Mononuclear cell (primary cell): ENCODE measurements around the gene TGFBR3. TPM values are rescaled to one million over a fixed set of nuclear protein-coding genes. Genes with fewer than 3 reads are reported as not detected.
"Not testable (repeated sequence)": the region's sequence is repeated elsewhere in the genome, so short reads cannot be mapped to it uniquely, and the experiment has no call there.

Experiments used
- H3K27me3 ChIP-seq: 2 replicates; pipeline ENCODE4 v1.6.0; 2011; ENCODE audit warnings: low read length, control low read depth; ENCODE audit not compliant: insufficient read depth
- H3K4me1 ChIP-seq: 2 replicates; pipeline ENCODE4 v1.5.1; 2011; ENCODE audit warnings: mild to moderate bottlenecking, low read length, control low read depth; ENCODE audit not compliant: insufficient read depth
- H3K4me3 ChIP-seq: 2 replicates; pipeline ENCODE4 v1.5.1; 2011; ENCODE audit warnings: mild to moderate bottlenecking, low read length, moderate library complexity
- H3K9me3 ChIP-seq: 2 replicates; pipeline ENCODE4 v1.5.1; 2011; ENCODE audit warnings: low read depth, mild to moderate bottlenecking, control low read depth, low read length
- total RNA-seq: library from RNA; depleted of rRNA; stranded (reverse); fragments of >200 nt; gene quantifications from one replicate; pipeline ENCODE4 v1.2.3, GENCODE V29; 2012

TGFBR3 gene
- total RNA-seq, 1 donor = 40.8 TPM

DNA sequence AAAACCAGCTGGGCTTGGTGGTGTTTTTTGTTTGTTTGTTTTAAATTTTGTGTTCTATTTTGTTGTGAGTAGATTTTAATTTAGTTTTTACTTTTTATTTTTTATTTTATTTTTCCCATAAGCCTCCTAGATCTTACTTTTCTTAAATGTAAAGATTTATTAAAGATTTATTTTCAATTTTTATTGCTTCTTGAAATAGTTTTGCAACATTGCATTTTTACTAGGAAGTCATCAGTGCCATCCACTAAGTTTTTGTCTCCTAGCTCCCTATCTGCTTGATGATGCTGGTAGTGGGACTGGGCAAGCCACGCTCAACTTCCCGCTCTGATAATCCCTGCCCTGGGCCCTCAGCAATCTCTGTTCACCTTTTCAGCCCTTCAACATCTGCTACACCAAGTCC is 209.9 kb downstream of the TGFBR3 start:
- no peak overlapping the region for H3K4me3 ChIP-seq
- no peaks in the 10 kb centered on the region for H3K27me3 ChIP-seq
- H3K9me3 ChIP-seq = no peaks in the 10 kb centered on the region
- H3K4me1 ChIP-seq = no peaks in the 10 kb centered on the region

DNA sequence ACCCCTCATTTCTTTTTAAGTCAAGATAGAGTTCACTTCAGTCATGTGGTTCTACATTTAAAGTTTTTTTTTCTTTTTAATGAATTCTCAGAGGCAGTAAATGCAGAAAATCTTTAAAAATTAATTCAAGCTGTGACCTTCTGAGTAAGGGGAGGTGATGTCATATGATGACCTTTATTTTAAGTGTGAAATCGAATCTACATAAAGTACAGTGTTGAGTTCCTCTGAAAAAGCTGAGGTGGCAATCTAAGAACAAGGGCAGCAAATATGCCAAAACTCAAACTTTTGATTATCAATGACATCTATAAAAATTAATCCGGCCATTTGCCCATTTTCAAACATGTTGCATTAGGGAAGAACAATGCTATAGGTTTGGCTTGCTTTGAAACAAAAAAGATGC is 211.8 kb downstream of the TGFBR3 start:
- no peaks in the 10 kb centered on the region for H3K27me3 ChIP-seq
- no peak overlapping the region for H3K4me3 ChIP-seq
- no peaks in the 10 kb centered on the region for H3K4me1 ChIP-seq
- H3K9me3 ChIP-seq = no peaks in the 10 kb centered on the region

DNA sequence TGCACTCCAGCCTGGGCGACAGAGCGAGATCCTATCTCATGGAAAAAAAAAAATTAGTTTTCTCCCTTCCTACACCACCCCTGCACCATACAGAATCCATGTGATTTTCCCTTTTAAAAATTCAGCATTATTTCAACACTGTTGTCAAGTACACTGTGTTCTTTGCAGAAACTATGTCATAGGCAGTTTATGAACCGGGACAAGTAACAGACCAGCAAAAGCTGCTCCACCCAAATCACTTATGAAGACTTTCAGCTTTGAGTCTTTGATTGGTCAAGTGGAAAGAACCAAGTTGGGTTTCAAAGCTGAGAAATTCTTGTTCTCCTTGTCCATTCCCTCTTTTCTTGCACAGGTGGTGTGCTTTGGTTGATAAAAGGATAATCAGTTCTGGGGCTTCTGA is 212.3 kb downstream of the TGFBR3 start:
- Histone ChIP-seq H3K4me1 (no peaks in the 10 kb centered on the region), H3K27me3 (no peaks in the 10 kb centered on the region), H3K4me3 (no peak overlapping the region), H3K9me3 (no peaks in the 10 kb centered on the region)

- H3K4me3 ChIP-seq = no peak overlapping the region
- no peaks in the 10 kb centered on the region for H3K9me3 ChIP-seq
- no peaks in the 10 kb centered on the region for H3K4me1 ChIP-seq
Measured at GRCh38 chr1:91672601-91673161, 213.3 kb downstream of the TGFBR3 start.

GRCh38 chr1:91670781-91671180 is 215.2 kb downstream of the TGFBR3 start:
- Histone ChIP-seq H3K27me3 (no peaks in the 10 kb centered on the region), H3K9me3 (no peaks in the 10 kb centered on the region), H3K4me1 (no peaks in the 10 kb centered on the region), H3K4me3 (no peak overlapping the region)

More at GRCh38 chr1:91672601-91673161, 213.3 kb downstream of the TGFBR3 start:
- H3K27me3 ChIP-seq = no peaks in the 10 kb centered on the region

DNA sequence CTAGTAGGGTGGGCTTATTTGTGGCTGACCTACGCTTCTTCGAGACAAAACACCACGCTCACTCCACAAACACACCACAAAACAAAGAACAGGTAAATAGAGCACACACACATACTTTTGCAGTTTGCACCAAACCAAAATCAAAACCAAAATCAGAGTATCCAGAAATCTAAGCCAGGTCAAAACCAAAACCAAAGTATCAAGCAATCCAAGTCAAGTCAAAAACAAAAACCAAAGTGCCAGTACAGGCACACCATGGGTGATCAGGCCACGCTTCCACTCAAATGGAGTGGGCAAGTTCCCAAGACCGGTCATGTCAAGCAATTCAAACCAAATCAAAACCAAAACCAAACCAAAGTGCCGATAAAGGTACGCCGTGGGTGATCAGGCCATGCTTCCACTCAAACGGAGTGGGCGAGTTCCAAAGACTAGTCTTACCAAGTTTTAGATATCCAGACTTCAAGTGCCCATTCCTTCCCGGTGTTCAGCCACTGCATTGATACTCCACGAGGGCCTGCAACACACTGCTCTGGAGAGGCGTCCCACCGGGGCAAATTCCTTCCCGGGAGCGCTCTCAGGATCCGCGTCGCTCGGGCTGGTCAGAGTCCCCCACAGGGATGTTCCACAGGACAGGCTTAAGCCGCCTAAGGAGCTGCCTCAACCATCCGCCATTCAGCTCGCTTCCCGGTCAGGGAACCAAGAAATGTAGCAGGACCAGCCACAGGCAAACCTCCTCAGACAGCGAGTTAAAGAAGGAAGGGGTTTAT is 216.2 kb downstream of the TGFBR3 start:
- Histone ChIP-seq H3K4me3 (no peak overlapping the region), H3K9me3 (no peaks in the 10 kb centered on the region), H3K27me3 (no peaks in the 10 kb centered on the region), H3K4me1 (no peaks in the 10 kb centered on the region)

- not testable (repeated sequence) for H3K9me3 ChIP-seq, H3K27me3 ChIP-seq, H3K4me1 ChIP-seq, H3K4me3 ChIP-seq
Measured at GRCh38 chr1:91666651-91667050, 219.3 kb downstream of the TGFBR3 start.

GRCh38 chr1:91661121-91661520 is 224.8 kb downstream of the TGFBR3 start:
- no peaks in the 10 kb centered on the region for H3K4me1 ChIP-seq
- no peak overlapping the region for H3K4me3 ChIP-seq
- no peaks in the 10 kb centered on the region for H3K27me3 ChIP-seq

DNA sequence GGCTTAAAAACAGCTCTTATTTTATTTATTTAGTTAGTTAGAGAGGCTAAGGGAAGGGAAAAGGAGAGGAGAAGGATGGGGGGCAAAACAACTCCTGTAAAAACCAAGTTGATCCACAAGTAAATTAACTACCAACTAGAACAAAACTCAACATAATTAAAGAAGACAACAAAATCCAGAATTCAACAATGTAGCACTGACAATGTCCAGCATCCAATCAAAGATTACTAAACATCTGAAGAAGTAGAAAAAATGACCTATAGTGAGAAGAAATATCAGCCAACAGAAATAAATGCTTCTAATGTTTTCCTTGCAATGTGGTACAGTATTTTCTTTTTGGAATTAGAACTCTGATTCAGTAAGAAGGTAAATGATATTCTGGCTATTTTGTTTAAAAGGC is 225.2 kb downstream of the TGFBR3 start:
- H3K9me3 ChIP-seq = peaks cover 8% of the 10 kb centered on the region
- no peak overlapping the region for H3K4me3 ChIP-seq
- no peaks in the 10 kb centered on the region for H3K27me3 ChIP-seq
- H3K4me1 ChIP-seq = no peaks in the 10 kb centered on the region

More at GRCh38 chr1:91661121-91661520, 224.8 kb downstream of the TGFBR3 start:
- peaks cover 8% of the 10 kb centered on the region for H3K9me3 ChIP-seq

DNA sequence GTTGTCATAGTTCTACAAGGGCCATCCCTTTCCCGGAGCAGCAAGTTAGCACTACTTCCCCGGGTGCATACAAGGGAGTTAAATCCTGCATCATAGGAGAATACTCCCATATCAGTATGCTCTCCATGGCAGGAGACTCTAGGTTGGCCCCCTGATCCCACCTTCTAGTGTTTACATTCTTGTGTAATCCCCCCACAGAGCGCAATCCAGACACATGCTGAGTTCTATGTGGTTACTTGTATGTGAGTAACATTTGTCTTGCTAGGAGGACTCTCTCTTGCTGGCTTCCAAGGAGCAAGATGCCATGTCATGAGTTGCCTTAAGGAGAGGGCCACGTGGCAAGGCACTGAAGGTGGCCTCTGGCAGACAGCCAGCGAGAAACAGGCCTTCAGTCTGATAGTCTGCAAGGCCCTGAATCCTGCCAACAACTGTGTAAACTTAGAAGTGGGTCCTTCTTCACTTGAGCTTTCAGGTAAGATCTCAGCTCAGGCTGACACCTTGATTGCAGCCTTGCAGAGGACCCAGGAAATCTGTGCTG is 230.0 kb downstream of the TGFBR3 start:
- H3K9me3 ChIP-seq = peaks cover 8% of the 10 kb centered on the region
- no peaks in the 10 kb centered on the region for H3K27me3 ChIP-seq
- no peaks in the 10 kb centered on the region for H3K4me1 ChIP-seq
- H3K4me3 ChIP-seq = no peak overlapping the region

DNA sequence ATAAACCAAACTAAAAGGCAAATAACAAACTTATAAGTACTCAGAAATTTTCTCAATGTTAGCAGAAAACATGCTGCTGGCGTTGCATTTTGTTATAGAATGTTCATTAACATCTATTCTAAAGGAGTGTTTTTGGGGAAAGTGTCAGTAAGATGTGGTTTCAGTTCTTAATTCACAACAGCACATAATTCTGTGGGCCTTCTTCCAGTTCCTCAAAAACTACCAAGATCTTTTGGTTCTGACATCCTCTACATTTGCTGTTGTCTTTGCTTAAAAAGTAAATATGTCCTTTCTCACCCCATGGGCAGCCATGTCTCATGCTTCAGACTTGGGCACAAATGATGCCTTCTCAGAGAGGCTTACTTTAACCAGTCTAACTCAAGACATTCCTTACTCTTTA is 232.8 kb downstream of the TGFBR3 start:
- Histone ChIP-seq H3K27me3 (no peaks in the 10 kb centered on the region), H3K9me3 (no peaks in the 10 kb centered on the region)

GRCh38 chr1:91651661-91652071 is 234.3 kb downstream of the TGFBR3 start:
- H3K4me1 ChIP-seq = peaks cover 3% of the 10 kb centered on the region
- H3K4me3 ChIP-seq = no peak overlapping the region
- no peaks in the 10 kb centered on the region for H3K9me3 ChIP-seq
- no peaks in the 10 kb centered on the region for H3K27me3 ChIP-seq

More for the DNA sequence above, 232.8 kb downstream of the TGFBR3 start:
- Histone ChIP-seq H3K4me1 (no peaks in the 10 kb centered on the region), H3K4me3 (no peak overlapping the region)

DNA sequence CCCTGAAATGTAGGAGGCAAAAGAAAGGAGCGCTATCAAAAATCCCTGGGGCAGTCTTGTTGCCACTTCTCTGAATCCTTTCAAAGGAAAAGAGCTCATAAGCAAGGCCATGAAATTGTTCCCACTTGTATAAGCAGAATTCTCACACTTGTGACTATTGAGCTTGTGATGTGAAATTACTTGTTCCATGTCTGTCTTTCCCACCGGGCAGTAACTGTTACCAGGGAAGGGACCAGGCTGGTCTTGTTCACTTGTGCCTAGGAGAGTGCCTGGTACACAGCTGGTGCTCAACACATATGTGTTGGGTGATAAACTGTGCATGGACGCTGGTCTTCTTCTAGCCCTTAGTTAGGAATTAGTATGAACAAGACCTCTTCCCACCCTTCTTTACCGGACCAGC is 234.7 kb downstream of the TGFBR3 start:
- Histone ChIP-seq H3K4me3 (no peak overlapping the region), H3K9me3 (no peaks in the 10 kb centered on the region), H3K4me1 (peaks cover 3% of the 10 kb centered on the region), H3K27me3 (no peaks in the 10 kb centered on the region)

- Histone ChIP-seq H3K4me3 (no peak overlapping the region), H3K9me3 (no peaks in the 10 kb centered on the region), H3K4me1 (peaks cover 3% of the 10 kb centered on the region), H3K27me3 (no peaks in the 10 kb centered on the region)
Measured at GRCh38 chr1:91650764-91651163, 235.2 kb downstream of the TGFBR3 start.

- Histone ChIP-seq H3K9me3 (no peaks in the 10 kb centered on the region), H3K27me3 (no peaks in the 10 kb centered on the region), H3K4me1 (peaks cover 3% of the 10 kb centered on the region), H3K4me3 (no peak overlapping the region)
Measured at GRCh38 chr1:91647061-91647460, 238.9 kb downstream of the TGFBR3 start.

- H3K4me1 ChIP-seq = peaks cover 3% of the 10 kb centered on the region
- H3K27me3 ChIP-seq = no peaks in the 10 kb centered on the region
- no peaks in the 10 kb centered on the region for H3K9me3 ChIP-seq
- H3K4me3 ChIP-seq = no peak overlapping the region
Measured at GRCh38 chr1:91645031-91645430, 240.9 kb downstream of the TGFBR3 start.
